Mucosa of stomach (tissue), 1 donor: ENCODE data around the gene NUMBL.
"Not testable (repeated sequence)": the region's sequence is repeated elsewhere in the genome, so short reads cannot be mapped to it uniquely, and the experiment has no call there.

Source experiments
- H3K27me3 ChIP-seq: one replicate; pipeline ENCODE4 v1.7.0; 2013; ENCODE audit warnings: mild to moderate bottlenecking, low read length; ENCODE audit not compliant: control insufficient read depth, insufficient read depth
- H3K36me3 ChIP-seq: one replicate; pipeline ENCODE4 v1.7.0; 2013; ENCODE audit warnings: low read length; ENCODE audit not compliant: control insufficient read depth, insufficient read depth
- H3K4me1 ChIP-seq: one replicate; pipeline ENCODE4 v1.7.0; 2013; ENCODE audit warnings: mild to moderate bottlenecking, low read length; ENCODE audit not compliant: control insufficient read depth, insufficient read depth
- H3K4me3 ChIP-seq: one replicate; pipeline ENCODE4 v1.7.0; 2013; ENCODE audit warnings: low read length
- H3K9ac ChIP-seq: one replicate; pipeline ENCODE4 v1.7.0; 2013; ENCODE audit warnings: mild to moderate bottlenecking, low read length, moderate library complexity
- H3K9me3 ChIP-seq: one replicate; pipeline ENCODE4 v1.7.0; 2013; ENCODE audit warnings: mild to moderate bottlenecking, low read length, moderate library complexity; ENCODE audit not compliant: control insufficient read depth
- donor health status: Pancreatic carcinoma.

Gene NUMBL

GRCh38 chr19:40668991-40669614 lies 21.3 kb downstream of the NUMBL start:
- Histone ChIP-seq H3K36me3 (peaks cover 6% of the 10 kb centered on the region), H3K27me3 (no peaks in the 10 kb centered on the region), H3K9me3 (no peaks in the 10 kb centered on the region), H3K9ac (no peak overlapping the region), H3K4me1 (peaks cover 8% of the 10 kb centered on the region), H3K4me3 (no peak overlapping the region)

- Histone ChIP-seq H3K36me3 (peaks cover 6% of the 10 kb centered on the region), H3K4me3 (no peak overlapping the region), H3K27me3 (peaks cover 3% of the 10 kb centered on the region), H3K9me3 (no peaks in the 10 kb centered on the region), H3K9ac (no peak overlapping the region), H3K4me1 (peaks cover 18% of the 10 kb centered on the region)
These were observed 22.8 kb downstream of the NUMBL start for GRCh38 chr19:40667602-40668001.

GRCh38 chr19:40666803-40667438 lies 23.5 kb downstream of the NUMBL start:
- H3K9me3 ChIP-seq = no peaks in the 10 kb centered on the region
- H3K9ac ChIP-seq = no peak overlapping the region
- H3K36me3 ChIP-seq = peaks cover 6% of the 10 kb centered on the region
- H3K4me3 ChIP-seq = no peak overlapping the region
- H3K4me1 ChIP-seq = peaks cover 20% of the 10 kb centered on the region
- peaks cover 3% of the 10 kb centered on the region for H3K27me3 ChIP-seq

GRCh38 chr19:40663695-40664692 lies 26.5 kb downstream of the NUMBL start:
- Histone ChIP-seq H3K36me3 (no peaks in the 10 kb centered on the region), H3K4me1 (peaks cover 20% of the 10 kb centered on the region), H3K9me3 (no peaks in the 10 kb centered on the region), H3K27me3 (peaks cover 3% of the 10 kb centered on the region), H3K9ac (peak overlapping the region; percentile 3), H3K4me3 (no peak overlapping the region)

GRCh38 chr19:40662925-40663694 lies 27.3 kb downstream of the NUMBL start:
- H3K9ac ChIP-seq = peak overlapping the region; percentile 3
- H3K9me3 ChIP-seq = no peaks in the 10 kb centered on the region
- no peak overlapping the region for H3K4me3 ChIP-seq
- H3K36me3 ChIP-seq = no peaks in the 10 kb centered on the region
- H3K4me1 ChIP-seq = peaks cover 20% of the 10 kb centered on the region
- peaks cover 3% of the 10 kb centered on the region for H3K27me3 ChIP-seq

- Histone ChIP-seq H3K9me3 (no peaks in the 10 kb centered on the region), H3K4me3 (no peak overlapping the region), H3K9ac (no peak overlapping the region), H3K27me3 (peaks cover 3% of the 10 kb centered on the region), H3K36me3 (no peaks in the 10 kb centered on the region), H3K4me1 (peaks cover 17% of the 10 kb centered on the region)
These were observed 28.8 kb downstream of the NUMBL start for GRCh38 chr19:40661616-40662015.

- H3K9ac ChIP-seq = no peak overlapping the region
- no peaks in the 10 kb centered on the region for H3K9me3 ChIP-seq
- no peak overlapping the region for H3K4me3 ChIP-seq
- H3K36me3 ChIP-seq = no peaks in the 10 kb centered on the region
- H3K4me1 ChIP-seq = peaks cover 12% of the 10 kb centered on the region
- peaks cover 3% of the 10 kb centered on the region for H3K27me3 ChIP-seq
These were observed 30.9 kb downstream of the NUMBL start for GRCh38 chr19:40659566-40659965.

GRCh38 chr19:40659116-40659515 lies 31.3 kb downstream of the NUMBL start:
- Histone ChIP-seq H3K4me1 (peaks cover 12% of the 10 kb centered on the region), H3K4me3 (no peak overlapping the region), H3K9ac (no peak overlapping the region), H3K36me3 (no peaks in the 10 kb centered on the region), H3K9me3 (no peaks in the 10 kb centered on the region), H3K27me3 (peaks cover 3% of the 10 kb centered on the region)

GRCh38 chr19:40658031-40658430 lies 32.4 kb downstream of the NUMBL start:
- Histone ChIP-seq H3K36me3 (no peaks in the 10 kb centered on the region), H3K27me3 (no peaks in the 10 kb centered on the region), H3K9ac (no peak overlapping the region), H3K9me3 (no peaks in the 10 kb centered on the region), H3K4me1 (peaks cover 4% of the 10 kb centered on the region), H3K4me3 (no peak overlapping the region)

GRCh38 chr19:40655684-40656083 lies 34.8 kb downstream of the NUMBL start:
- H3K9ac ChIP-seq, H3K36me3 ChIP-seq, H3K4me1 ChIP-seq, H3K4me3 ChIP-seq, H3K27me3 ChIP-seq, H3K9me3 ChIP-seq: not testable (repeated sequence)

GRCh38 chr19:40652303-40652702 lies 38.1 kb downstream of the NUMBL start:
- not testable (repeated sequence) for H3K4me3 ChIP-seq, H3K36me3 ChIP-seq, H3K27me3 ChIP-seq, H3K9me3 ChIP-seq, H3K4me1 ChIP-seq, H3K9ac ChIP-seq
